ENCODE data around the gene SARDH.

- no peak for TF ChIP-seq CTCF (IDR thresholded peaks at IDR 0.05)
- no peak for TF ChIP-seq POLR2A (IDR thresholded peaks at IDR 0.05)
These were observed 49.5 kb upstream of the SARDH start for GRCh38 chr9:133787754-133788025.
